Large intestine (tissue), 3 donors: ENCODE data around the gene ATP9A. TPM values are rescaled to one million over a fixed set of nuclear protein-coding genes. Genes with fewer than 3 reads are reported as not detected.
"Not testable (repeated sequence)": the region's sequence is repeated elsewhere in the genome, so short reads cannot be mapped to it uniquely, and the experiment has no call there.

Experiments
- DNase-seq, 2 donors: peaks; one replicate each; pipeline versions ENCODE4 v3.0.0 to v3.0.0-alpha.2; 2013
- H3K27ac ChIP-seq: one replicate; pipeline ENCODE4 v1.5.1; 2013; ENCODE audit warnings: low read length
- H3K27me3 ChIP-seq: 2 replicates; pipeline ENCODE4 v1.6.1; 2013; ENCODE audit warnings: low read length; ENCODE audit not compliant: control insufficient read depth, insufficient read depth
- H3K36me3 ChIP-seq: 2 replicates; pipeline ENCODE4 v1.6.1; 2013; ENCODE audit warnings: low read length; ENCODE audit not compliant: control insufficient read depth, insufficient read depth
- H3K4me1 ChIP-seq: one replicate; pipeline ENCODE4 v1.6.1; 2013; ENCODE audit warnings: low read length; ENCODE audit not compliant: control insufficient read depth, insufficient read depth
- H3K4me3 ChIP-seq: one replicate; pipeline ENCODE4 v1.5.1; 2013; ENCODE audit warnings: low read length
- H3K9me3 ChIP-seq: one replicate; pipeline ENCODE4 v1.6.1; 2013; ENCODE audit warnings: mild to moderate bottlenecking, low read depth, low read length, moderate library complexity; ENCODE audit not compliant: control insufficient read depth
- WGBS: methylation state at CpG from one replicate; pipeline ENCODE4 v1.1.5; 2013; ENCODE audit warnings: low lambda C conversion rate; ENCODE audit not compliant: insufficient coverage; 5-methylcytosine and 5-hydroxymethylcytosine counted together
- polyA plus RNA-seq: library from polyadenylated mRNA; unstranded; fragments of 120-200 nt; gene quantifications from one replicate; pipeline ENCODE4 v1.2.1, GENCODE V29; 2013

The ATP9A gene
- polyA plus RNA-seq, 1 donor, result 46.3 TPM

- WGBS, result 40% methylated on average over 1 of the region's 16 CpGs
- no peaks in the 10 kb centered on the region for H3K36me3 ChIP-seq
- H3K4me1 ChIP-seq, result peaks cover 2% of the 10 kb centered on the region
- no peaks in the 10 kb centered on the region for H3K9me3 ChIP-seq
- H3K27me3 ChIP-seq, result no peaks in the 10 kb centered on the region
- H3K4me3 ChIP-seq, result peak overlapping the region; percentile 33
- DNase-seq, result peak in 1 of 2 donors; percentile 62
- no peak overlapping the region for H3K27ac ChIP-seq
These were observed 748 bp upstream of the ATP9A start for GRCh38 chr20:51768759-51769517.

- DNase-seq, result peak; percentile 90 to 96
- Histone ChIP-seq H3K27ac (peak overlapping the region; percentile 96), H3K4me3 (peak overlapping the region; percentile 99), H3K36me3 (no peaks in the 10 kb centered on the region), H3K4me1 (peaks cover 2% of the 10 kb centered on the region), H3K9me3 (no peaks in the 10 kb centered on the region), H3K27me3 (no peaks in the 10 kb centered on the region)
- whole genome bisulfite sequencing, result 8% methylated on average over 2 of the region's 61 CpGs
These were observed 960 bp downstream of the ATP9A start for GRCh38 chr20:51766994-51767866.

- H3K4me1 ChIP-seq, DNase-seq, H3K36me3 ChIP-seq, H3K27me3 ChIP-seq, H3K4me3 ChIP-seq, H3K27ac ChIP-seq: not testable (repeated sequence)
- no CpG with 5 or more reads among the region's 10 CpGs for WGBS
- H3K9me3 ChIP-seq, result peaks cover 10% of the 10 kb centered on the region
These were observed 2.8 kb downstream of the ATP9A start for GRCh38 chr20:51765381-51765780.

GRCh38 chr20:51763965-51764602 lies 4.1 kb downstream of the ATP9A start:
- WGBS, result no CpG with 5 or more reads among the region's 6 CpGs

GRCh38 chr20:51760905-51761546 lies 7.2 kb downstream of the ATP9A start:
- peak overlapping the region; percentile 65 for H3K27ac ChIP-seq
- no CpG with 5 or more reads among the region's 14 CpGs for WGBS
- no peak overlapping the region for H3K4me3 ChIP-seq
- H3K9me3 ChIP-seq, result peaks cover 15% of the 10 kb centered on the region
- DNase-seq, result peak in 1 of 2 donors; percentile 63
- H3K36me3 ChIP-seq, result no peaks in the 10 kb centered on the region
- peaks cover 28% of the 10 kb centered on the region for H3K4me1 ChIP-seq
- H3K27me3 ChIP-seq, result no peaks in the 10 kb centered on the region

More at GRCh38 chr20:51763965-51764602, 4.1 kb downstream of the ATP9A start:
- H3K27me3 ChIP-seq, result no peaks in the 10 kb centered on the region
- H3K4me3 ChIP-seq, result no peak overlapping the region
- peaks cover 7% of the 10 kb centered on the region for H3K4me1 ChIP-seq
- no peak overlapping the region for H3K27ac ChIP-seq
- H3K9me3 ChIP-seq, result peaks cover 10% of the 10 kb centered on the region
- DNase-seq, result no peak
- H3K36me3 ChIP-seq, result no peaks in the 10 kb centered on the region

GRCh38 chr20:51759769-51760510 lies 8.2 kb downstream of the ATP9A start:
- no peak for DNase-seq
- no peak overlapping the region for H3K27ac ChIP-seq

GRCh38 chr20:51758978-51759544 lies 9.1 kb downstream of the ATP9A start:
- H3K36me3 ChIP-seq, result no peaks in the 10 kb centered on the region
- no peak for DNase-seq
- peak overlapping the region; percentile 80 for H3K27ac ChIP-seq
- no peak overlapping the region for H3K4me3 ChIP-seq
- WGBS, result no CpG with 5 or more reads among the region's 12 CpGs
- H3K27me3 ChIP-seq, result no peaks in the 10 kb centered on the region
- H3K9me3 ChIP-seq, result peaks cover 15% of the 10 kb centered on the region
- peaks cover 28% of the 10 kb centered on the region for H3K4me1 ChIP-seq

More at GRCh38 chr20:51759769-51760510, 8.2 kb downstream of the ATP9A start:
- no peaks in the 10 kb centered on the region for H3K27me3 ChIP-seq
- H3K36me3 ChIP-seq, result no peaks in the 10 kb centered on the region
- peaks cover 28% of the 10 kb centered on the region for H3K4me1 ChIP-seq
- no peak overlapping the region for H3K4me3 ChIP-seq
- 67% methylated on average over 3 of the region's 14 CpGs for WGBS
- H3K9me3 ChIP-seq, result peaks cover 15% of the 10 kb centered on the region

- peaks cover 32% of the 10 kb centered on the region for H3K4me1 ChIP-seq
- peaks cover 15% of the 10 kb centered on the region for H3K9me3 ChIP-seq
- H3K27ac ChIP-seq, result peak overlapping the region; percentile 80
- H3K36me3 ChIP-seq, result no peaks in the 10 kb centered on the region
- no peak for DNase-seq
- H3K27me3 ChIP-seq, result no peaks in the 10 kb centered on the region
- 93% methylated on average over 3 of the region's 10 CpGs for WGBS
- H3K4me3 ChIP-seq, result no peak overlapping the region
These were observed 11.0 kb downstream of the ATP9A start for GRCh38 chr20:51757226-51757625.

GRCh38 chr20:51756653-51757052 lies 11.5 kb downstream of the ATP9A start:
- Histone ChIP-seq H3K9me3 (peaks cover 10% of the 10 kb centered on the region), H3K36me3 (no peaks in the 10 kb centered on the region), H3K27ac (peak overlapping the region; percentile 80), H3K4me3 (no peak overlapping the region), H3K27me3 (no peaks in the 10 kb centered on the region), H3K4me1 (peaks cover 32% of the 10 kb centered on the region)
- no peak for DNase-seq
- WGBS, result no CpG with 5 or more reads among the region's 3 CpGs
